Gastroesophageal sphincter (tissue), 3 donors: ENCODE results near the gene ABHD14A.

ENCODE experiments used
- CTCF ChIP-seq, 4 experiments: fragments of 200-600 bp in 2 of 4; fragments of 450-650 bp in 2 of 4; sonication (generic) in 1 of 4; IDR thresholded peaks; one replicate each; pipeline ENCODE4 v1.5.1; 2017 to 2019; ENCODE audit warnings: antibody characterized with exemption in 4 of 4, mild to moderate bottlenecking in 2 of 4, moderate library complexity in 2 of 4
- EP300 ChIP-seq: sonication (generic); formaldehyde crosslinking; IDR thresholded peaks from one replicate; pipeline ENCODE4 v1.6.1; 2017; ENCODE audit warnings: antibody characterized with exemption, mild to moderate bottlenecking
- POLR2A ChIP-seq, 2 donors: fragments of 450-650 bp; IDR thresholded peaks; one replicate each; pipeline ENCODE4 v1.6.1; 2017; ENCODE audit warnings: antibody characterized with exemption in 2 of 2, mild to moderate bottlenecking in 2 of 2, moderate library complexity in 1 of 2
- POLR2AphosphoS5 ChIP-seq: sonication (generic); formaldehyde crosslinking; IDR thresholded peaks from one replicate; pipeline ENCODE4 v1.6.1; 2017; ENCODE audit warnings: antibody characterized with exemption

GRCh38 chr3:51980253-51980652, 5.4 kb downstream of the ABHD14A start:
- TF ChIP-seq CTCF (IDR thresholded peaks at IDR 0.05) (no peak), POLR2AphosphoS5 (no peak), POLR2A (IDR thresholded peaks at IDR 0.05) (no peak), EP300 (no peak)
